MCF 10A (cell line): ENCODE measurements around the gene COPG2. TPM values are rescaled to one million over a fixed set of nuclear protein-coding genes. Genes with fewer than 3 reads are reported as not detected.

Experiments
- BruUV-seq: library from RNA; stranded (reverse); fragments of 400-500 nt; replicated peaks from 2 replicates; lab custom pipeline; 2021; lab: Mats Ljungman, UMichigan
- CTCF ChIA-PET: fragments of 300-600 bp; sonication (Branson Sonifier 250); formaldehyde crosslinking; extraction: SDS; loops from one replicate; lab custom pipeline; 2021; ENCODE audit warnings: antibody characterized with exemption, inconsistent platforms; lab: Yijun Ruan, JAX
- POLR2A ChIA-PET: fragments of 300-600, 350-650 bp; sonication (Branson Sonifier 250); formaldehyde crosslinking; extraction: SDS; loops from one replicate; lab custom pipeline; 2020; ENCODE audit warnings: antibody characterized with exemption, inconsistent platforms; lab: Yijun Ruan, JAX
- DNase-seq: peaks from one replicate; pipeline ENCODE4 v3.0.0-alpha.2; 2018; ENCODE audit not compliant: unreplicated experiment
- H3K27ac Mint-ChIP-seq: one replicate; pipeline ENCODE4 v1.8.0; 2022; ENCODE audit warnings: mild to moderate bottlenecking, low read depth, mixed read lengths; ENCODE audit not compliant: unreplicated experiment
- H3K27me3 Mint-ChIP-seq: one replicate; pipeline ENCODE4 v1.8.0; 2022; ENCODE audit warnings: mixed read lengths; ENCODE audit not compliant: insufficient read depth, unreplicated experiment
- H3K36me3 Mint-ChIP-seq: one replicate; pipeline ENCODE4 v1.8.0; 2022; ENCODE audit warnings: mild to moderate bottlenecking, moderate library complexity, mixed read lengths; ENCODE audit not compliant: insufficient read depth, unreplicated experiment
- H3K4me1 Mint-ChIP-seq: one replicate; pipeline ENCODE4 v1.8.0; 2022; ENCODE audit warnings: mixed read lengths; ENCODE audit not compliant: insufficient read depth, unreplicated experiment
- H3K4me3 Mint-ChIP-seq: one replicate; pipeline ENCODE4 v1.8.0; 2022; ENCODE audit warnings: mild to moderate bottlenecking, moderate library complexity, mixed read lengths; ENCODE audit not compliant: unreplicated experiment
- H3K9me3 Mint-ChIP-seq: one replicate; pipeline ENCODE4 v1.8.0; 2022; ENCODE audit warnings: mixed read lengths; ENCODE audit not compliant: unreplicated experiment
- CTCF ChIP-seq: fragments of 200-600 bp; IDR thresholded peaks from one replicate; pipeline ENCODE4 v1.8.0; 2022; ENCODE audit warnings: antibody characterized with exemption, mild to moderate bottlenecking; ENCODE audit not compliant: unreplicated experiment
- intact Hi-C: fragments of 100-400 bp; cut with micrococcal nuclease; formaldehyde crosslinking; loops from 2 replicates; pipeline ENCODE4 v1.14.1; 2022
- total RNA-seq: library from RNA; stranded (reverse); gene quantifications from 2 replicates; pipeline ENCODE4 v1.2.3, GENCODE V29; 2022

COPG2 gene
- total RNA-seq, 1 experiment from 2014 or later = 24.7 TPM

- H3K27ac Mint-ChIP-seq = peak overlapping the region; percentile 44
- BruUV-seq = no TSS peak
- no peak for TF ChIP-seq CTCF
- H3K4me3 Mint-ChIP-seq = peak overlapping the region; percentile 81
- H3K9me3 Mint-ChIP-seq = no peaks in the 10 kb centered on the region
- no peaks in the 10 kb centered on the region for H3K36me3 Mint-ChIP-seq
- no peaks in the 10 kb centered on the region for H3K27me3 Mint-ChIP-seq
- peaks cover 9% of the 10 kb centered on the region for H3K4me1 Mint-ChIP-seq
- CTCF ChIA-PET = interaction anchor here (0.6 kb wide), 1 partner anchor 864 kb away, joined by 3 read pairs; no protein-coding TSS in a partner anchor
- intact Hi-C loops = no loop called here
- POLR2A ChIA-PET = interaction anchor here (0.7 to 1.2 kb wide), 3 partner anchors 25 to 598 kb away, joined by 3 to 4 read pairs (median 3); partner anchors contain the start of genes KLHDC10 and TMEM209
- DNase-seq = peak; percentile 0
These were observed 823 bp downstream of the COPG2 start for GRCh38 chr7:130667593-130668257.

- POLR2A ChIA-PET = interaction anchor here (0.6 to 0.8 kb wide), 2 partner anchors 17 to 20 kb away, joined by 3 to 4 read pairs; no protein-coding TSS in a partner anchor
- H3K36me3 Mint-ChIP-seq = no peaks in the 10 kb centered on the region
- H3K4me3 Mint-ChIP-seq = no peak overlapping the region
- no peak for TF ChIP-seq CTCF
- no peaks in the 10 kb centered on the region for H3K9me3 Mint-ChIP-seq
- no TSS peak for BruUV-seq
- H3K27me3 Mint-ChIP-seq = no peaks in the 10 kb centered on the region
- no peak for DNase-seq
- intact Hi-C loops = no loop called here
- H3K27ac Mint-ChIP-seq = no peak overlapping the region
- CTCF ChIA-PET = no interaction called here
- no peaks in the 10 kb centered on the region for H3K4me1 Mint-ChIP-seq
These were observed 6.1 kb downstream of the COPG2 start for GRCh38 chr7:130662426-130662825.

- BruUV-seq = no TSS peak
- H3K9me3 Mint-ChIP-seq = no peaks in the 10 kb centered on the region
- DNase-seq = no peak
- no peak for TF ChIP-seq CTCF
- H3K27me3 Mint-ChIP-seq = no peaks in the 10 kb centered on the region
- intact Hi-C loops = no loop called here
- ChIA-PET CTCF (interaction anchor here (0.6 kb wide), 1 partner anchor 171 kb away, joined by 3 read pairs; no protein-coding TSS in a partner anchor), POLR2A (no interaction called here)
- no peaks in the 10 kb centered on the region for H3K36me3 Mint-ChIP-seq
- H3K4me3 Mint-ChIP-seq = no peak overlapping the region
- no peak overlapping the region for H3K27ac Mint-ChIP-seq
- no peaks in the 10 kb centered on the region for H3K4me1 Mint-ChIP-seq
These were observed 13.3 kb downstream of the COPG2 start for GRCh38 chr7:130655286-130655685.

GRCh38 chr7:130654850-130655249, 13.7 kb downstream of the COPG2 start:
- DNase-seq = no peak
- intact Hi-C loops = no loop called here
- H3K27ac Mint-ChIP-seq = no peak overlapping the region
- H3K4me3 Mint-ChIP-seq = no peak overlapping the region
- H3K36me3 Mint-ChIP-seq = peaks cover under 1% of the 10 kb centered on the region
- no peak for TF ChIP-seq CTCF
- H3K4me1 Mint-ChIP-seq = no peaks in the 10 kb centered on the region
- POLR2A ChIA-PET = no interaction called here
- no TSS peak for BruUV-seq
- CTCF ChIA-PET = no interaction called here
- no peaks in the 10 kb centered on the region for H3K27me3 Mint-ChIP-seq
- H3K9me3 Mint-ChIP-seq = no peaks in the 10 kb centered on the region
